Chondrocyte (in vitro differentiated cells): ENCODE measurements around the gene SV2B. TPM values are rescaled to one million over a fixed set of nuclear protein-coding genes. Genes with fewer than 3 reads are reported as not detected.

Source experiments
- DNase-seq: peaks from one replicate; pipeline ENCODE4 v3.0.0; 2021; ENCODE audit warnings: mixed read lengths, low spot score
- H3K27ac Mint-ChIP-seq: one replicate; pipeline ENCODE4 v1.8.0; 2021; ENCODE audit warnings: mild to moderate bottlenecking, moderate library complexity, mixed read lengths; ENCODE audit not compliant: unreplicated experiment
- H3K27me3 Mint-ChIP-seq: 2 replicates; pipeline ENCODE4 v1.8.0; 2021; ENCODE audit warnings: low read depth, mixed read lengths
- H3K36me3 Mint-ChIP-seq: 2 replicates; pipeline ENCODE4 v1.8.0; 2021; ENCODE audit warnings: low read depth, mixed read lengths
- H3K4me1 Mint-ChIP-seq: 2 replicates; pipeline ENCODE4 v1.8.0; 2021; ENCODE audit warnings: low read depth, mild to moderate bottlenecking, mixed read lengths
- H3K4me3 Mint-ChIP-seq: one replicate; pipeline ENCODE4 v1.8.0; 2021; ENCODE audit warnings: mild to moderate bottlenecking, moderate library complexity, mixed read lengths; ENCODE audit not compliant: unreplicated experiment
- H3K9me3 Mint-ChIP-seq: 2 replicates; pipeline ENCODE4 v1.8.0; 2021; ENCODE audit warnings: low read depth, mixed read lengths
- CTCF ChIP-seq: fragments of 200-600 bp; sonication (generic); IDR thresholded peaks from 2 replicates; pipeline ENCODE4 v1.5.0; 2021; ENCODE audit warnings: antibody characterized with exemption, mild to moderate bottlenecking, moderate library complexity
- total RNA-seq: library from RNA; stranded (reverse); gene quantifications from 3 replicates; pipeline ENCODE4 v1.2.1, GENCODE V29; 2021

The SV2B gene
- total RNA-seq, 1 donor from 2014 or later: not detected

GRCh38 chr15:91135201-91136130 lies 35.4 kb downstream of the SV2B start:
- no peak overlapping the region for H3K27ac Mint-ChIP-seq
- H3K4me3 Mint-ChIP-seq: no peak overlapping the region
- H3K27me3 Mint-ChIP-seq: peaks cover 6% of the 10 kb centered on the region
- H3K9me3 Mint-ChIP-seq: peaks cover 5% of the 10 kb centered on the region
- TF ChIP-seq CTCF: no peak
- no peaks in the 10 kb centered on the region for H3K36me3 Mint-ChIP-seq
- no peaks in the 10 kb centered on the region for H3K4me1 Mint-ChIP-seq
- no peak for DNase-seq

DNA sequence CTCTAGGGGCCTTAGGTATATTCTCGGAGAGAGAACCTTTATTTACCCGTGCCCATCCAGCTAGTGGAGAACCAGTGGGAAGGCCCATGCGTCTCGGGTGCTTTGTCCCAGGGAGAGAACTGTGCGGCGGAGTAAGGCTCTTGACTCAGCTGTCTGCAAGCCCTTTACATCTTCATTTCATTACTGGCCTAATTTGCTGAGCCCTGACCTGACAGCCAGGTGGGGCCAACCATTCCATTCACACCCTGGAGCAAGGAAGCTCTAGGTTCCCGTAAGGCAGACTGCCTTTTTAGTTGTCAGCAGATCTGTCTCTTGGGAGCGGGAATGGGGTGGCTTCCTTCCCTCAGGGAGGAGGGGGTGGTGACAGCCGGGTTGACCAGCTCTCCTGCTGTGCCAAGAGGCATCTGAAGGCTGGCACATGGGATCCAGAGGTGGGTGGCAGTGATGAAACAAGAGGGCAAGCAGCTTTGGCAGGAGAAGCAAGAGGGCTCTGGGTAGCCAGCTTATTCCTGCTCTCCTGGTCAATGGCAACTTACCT lies 36.4 kb downstream of the SV2B start:
- H3K27me3 Mint-ChIP-seq: peaks cover 6% of the 10 kb centered on the region
- peaks cover 5% of the 10 kb centered on the region for H3K9me3 Mint-ChIP-seq
- H3K4me3 Mint-ChIP-seq: no peak overlapping the region
- DNase-seq: no peak
- no peak overlapping the region for H3K27ac Mint-ChIP-seq
- H3K36me3 Mint-ChIP-seq: no peaks in the 10 kb centered on the region
- TF ChIP-seq CTCF: no peak
- no peaks in the 10 kb centered on the region for H3K4me1 Mint-ChIP-seq

- peaks cover 6% of the 10 kb centered on the region for H3K27me3 Mint-ChIP-seq
- DNase-seq: no peak
- H3K36me3 Mint-ChIP-seq: no peaks in the 10 kb centered on the region
- H3K4me1 Mint-ChIP-seq: no peaks in the 10 kb centered on the region
- H3K27ac Mint-ChIP-seq: no peak overlapping the region
- peaks cover 5% of the 10 kb centered on the region for H3K9me3 Mint-ChIP-seq
- no peak overlapping the region for H3K4me3 Mint-ChIP-seq
- TF ChIP-seq CTCF: no peak
These were observed 40.5 kb downstream of the SV2B start for GRCh38 chr15:91140601-91141000.

GRCh38 chr15:91141097-91141496 lies 41.0 kb downstream of the SV2B start:
- no peaks in the 10 kb centered on the region for H3K4me1 Mint-ChIP-seq
- TF ChIP-seq CTCF: no peak
- no peaks in the 10 kb centered on the region for H3K36me3 Mint-ChIP-seq
- H3K4me3 Mint-ChIP-seq: no peak overlapping the region
- peaks cover 6% of the 10 kb centered on the region for H3K27me3 Mint-ChIP-seq
- no peak for DNase-seq
- H3K9me3 Mint-ChIP-seq: peaks cover 5% of the 10 kb centered on the region
- no peak overlapping the region for H3K27ac Mint-ChIP-seq

DNA sequence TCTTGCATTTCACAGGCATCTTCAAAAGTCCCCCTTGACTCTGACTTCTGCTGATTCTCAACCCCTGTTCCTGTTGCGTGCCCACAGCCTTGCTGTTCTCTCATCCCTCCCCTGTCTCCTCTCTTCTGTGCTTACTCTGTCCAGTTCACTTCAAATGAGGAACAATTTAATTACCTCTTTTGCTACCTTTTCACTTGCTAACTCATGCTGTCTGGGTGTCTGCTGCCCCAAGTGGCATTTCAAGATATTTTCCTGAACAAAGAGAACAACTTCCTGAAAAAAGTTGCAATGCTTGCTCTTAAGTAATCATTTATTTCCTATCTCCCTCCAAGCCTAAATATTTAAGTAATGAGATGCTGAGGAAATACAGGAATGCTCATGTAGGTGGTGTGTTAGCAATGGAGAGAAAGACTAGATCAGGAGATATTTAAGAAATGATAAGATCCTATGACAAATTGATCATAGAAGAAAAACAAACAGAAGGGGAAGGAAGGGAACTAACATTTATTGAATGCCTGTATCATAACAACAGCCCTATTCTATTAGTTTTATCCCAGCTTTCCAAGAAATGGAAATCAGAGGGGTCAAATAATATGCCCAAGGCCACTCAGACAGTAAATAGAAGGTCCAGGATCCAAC lies 42.2 kb downstream of the SV2B start:
- peak; percentile 50 for TF ChIP-seq CTCF
- no peaks in the 10 kb centered on the region for H3K36me3 Mint-ChIP-seq
- H3K27me3 Mint-ChIP-seq: peaks cover 6% of the 10 kb centered on the region
- DNase-seq: no peak
- H3K27ac Mint-ChIP-seq: no peak overlapping the region
- H3K9me3 Mint-ChIP-seq: peaks cover 5% of the 10 kb centered on the region
- H3K4me1 Mint-ChIP-seq: no peaks in the 10 kb centered on the region
- H3K4me3 Mint-ChIP-seq: no peak overlapping the region
